GM19023 (cell line): ENCODE measurements around the gene ERFE.

Source experiments
- ATAC-seq: cut with Tn5 transposase; IDR thresholded peaks from one replicate; pipeline ENCODE4 v1.9.1; 2021; ENCODE audit warnings: mild to moderate bottlenecking, moderate library complexity; ENCODE audit not compliant: unreplicated experiment

Gene ERFE

GRCh38 chr2:238126338-238126737 lies 32.4 kb upstream of the ERFE start:
- no peak for ATAC-seq

GRCh38 chr2:238126775-238127164 lies 32.0 kb upstream of the ERFE start:
- no peak for ATAC-seq

GRCh38 chr2:238127165-238128060 lies 31.4 kb upstream of the ERFE start:
- no peak for ATAC-seq

- no peak for ATAC-seq
Observed at GRCh38 chr2:238128061-238128440, 30.7 kb upstream of the ERFE start.

DNA sequence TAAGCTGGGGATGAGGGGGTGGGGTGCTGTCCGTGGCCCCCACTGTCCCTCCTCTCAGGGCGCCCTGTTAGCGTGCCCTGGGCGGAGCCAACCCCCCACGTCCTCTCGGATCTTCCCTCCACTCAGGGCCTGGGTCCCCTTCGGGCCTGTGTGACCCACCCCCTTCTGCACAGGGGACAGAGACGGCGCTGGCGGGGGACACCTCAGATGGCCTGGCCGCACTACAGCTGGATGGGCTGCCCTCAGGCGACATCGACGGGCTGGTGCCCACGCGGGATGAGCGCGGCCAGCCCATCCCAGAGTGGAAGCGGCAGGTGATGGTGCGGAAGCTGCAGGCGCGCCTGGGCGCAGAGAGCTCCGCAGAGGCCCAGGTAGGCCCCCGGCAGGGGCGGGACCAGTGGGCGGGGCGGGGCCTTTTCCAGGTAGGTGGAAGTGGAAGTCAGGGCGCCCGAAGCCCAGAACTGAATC lies 30.2 kb upstream of the ERFE start:
- ATAC-seq: no peak

GRCh38 chr2:238129166-238130010 lies 29.4 kb upstream of the ERFE start:
- no peak for ATAC-seq

DNA sequence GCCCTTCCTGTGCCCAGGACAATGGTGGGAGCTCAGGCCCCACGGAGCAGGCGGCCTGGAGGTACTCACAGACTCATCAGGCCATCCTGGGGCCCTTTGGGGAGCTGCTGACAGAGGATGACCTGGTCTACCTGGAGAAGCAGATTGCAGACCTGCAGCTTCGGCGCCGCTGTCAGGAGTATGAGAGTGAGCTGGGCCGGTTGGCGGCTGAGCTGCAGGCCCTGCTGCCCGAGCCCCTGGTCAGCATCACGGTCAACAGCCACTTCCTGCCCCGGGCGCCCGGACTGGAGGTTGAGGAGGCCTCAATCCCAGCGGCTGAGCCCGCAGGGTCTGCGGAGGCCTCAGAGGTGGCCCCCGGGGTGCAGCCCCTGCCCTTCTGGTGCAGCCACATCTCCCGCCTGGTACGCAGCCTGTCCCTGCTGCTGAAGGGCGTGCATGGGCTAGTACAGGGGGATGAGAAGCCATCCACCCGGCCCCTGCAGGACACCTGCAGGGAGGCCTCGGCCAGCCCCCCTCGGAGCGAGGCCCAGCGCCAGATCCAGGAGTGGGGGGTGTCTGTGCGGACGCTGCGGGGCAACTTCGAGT lies 28.6 kb upstream of the ERFE start:
- no peak for ATAC-seq

GRCh38 chr2:238130696-238131628 lies 27.8 kb upstream of the ERFE start:
- ATAC-seq: no peak

DNA sequence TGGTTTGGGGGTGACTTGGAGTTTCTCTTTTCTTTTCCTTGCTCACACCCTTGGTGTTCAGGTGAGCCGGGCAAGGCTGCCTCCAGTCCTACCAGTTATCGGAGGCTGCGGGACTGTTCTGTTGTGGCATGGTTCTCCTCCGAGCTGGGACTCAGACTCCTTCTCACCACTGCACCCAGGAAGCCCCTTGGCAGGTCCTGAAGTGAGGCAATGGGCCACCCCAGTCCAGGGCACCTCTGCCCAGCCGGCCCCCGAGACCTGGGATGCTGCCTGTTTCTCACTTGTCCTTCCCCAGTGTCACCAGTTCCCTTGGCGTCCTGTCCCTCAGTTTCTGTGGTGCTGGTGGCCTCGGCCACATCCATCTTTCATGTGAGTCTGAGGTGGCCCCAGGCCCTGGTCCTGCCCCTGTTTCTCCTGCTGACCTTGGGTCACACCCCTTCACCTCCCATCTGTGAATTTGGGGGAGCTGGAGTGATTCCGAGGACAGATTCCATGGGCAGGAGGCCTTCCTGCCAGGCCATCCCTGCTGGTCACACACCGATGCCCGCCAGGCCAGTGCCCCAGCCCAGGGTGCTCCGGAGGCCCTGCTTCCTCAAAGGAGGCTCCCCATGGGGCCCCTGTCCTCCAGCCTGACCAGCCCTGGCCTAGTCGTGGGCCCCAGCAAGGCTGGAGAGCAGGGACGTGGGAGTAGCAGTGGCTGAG lies 26.9 kb upstream of the ERFE start:
- ATAC-seq: no peak

GRCh38 chr2:238132463-238133450 lies 26.0 kb upstream of the ERFE start:
- no peak for ATAC-seq

GRCh38 chr2:238133499-238134392 lies 25.0 kb upstream of the ERFE start:
- ATAC-seq: no peak

- ATAC-seq: no peak
Observed at GRCh38 chr2:238134393-238134785, 24.4 kb upstream of the ERFE start.

- no peak for ATAC-seq
Observed at GRCh38 chr2:238135601-238136150, 23.1 kb upstream of the ERFE start.

GRCh38 chr2:238136820-238137537 lies 21.8 kb upstream of the ERFE start:
- no peak for ATAC-seq

- no peak for ATAC-seq
Observed at GRCh38 chr2:238137885-238138284, 20.9 kb upstream of the ERFE start.

- no peak for ATAC-seq
Observed at GRCh38 chr2:238138331-238139195, 20.2 kb upstream of the ERFE start, which contains the start of gene KLHL30. KLHL30 (plus strand) TSS chr2:238138668; CDS start chr2:238140755, 2,087 bp downstream.
